SU-DHL-6 (cell line): ENCODE measurements around the gene XIRP1.

Experiments used
- H2AFZ ChIP-seq: fragments of 200-600 bp; sonication (generic); 2 replicates; pipeline ENCODE4 v1.6.1; 2014; ENCODE audit warnings: low read depth, mild to moderate bottlenecking, moderate library complexity, mixed read lengths, antibody characterized with exemption, low read length; ENCODE audit not compliant: severe bottlenecking
- H3F3A ChIP-seq: fragments of 200-600 bp; shearing (Covaris generic); 2 replicates; pipeline ENCODE4 v1.6.0; 2016; ENCODE audit warnings: antibody characterized with exemption, mild to moderate bottlenecking; ENCODE audit not compliant: insufficient read depth
- H3K27ac ChIP-seq: fragments of 200-600 bp; sonication (generic); 2 replicates; pipeline ENCODE4 v1.5.1; 2016; ENCODE audit warnings: low read depth, mild to moderate bottlenecking, low read length, moderate library complexity, mixed read lengths
- H3K27me3 ChIP-seq: fragments of 200-600 bp; sonication (generic), shearing (Covaris generic); 2 replicates; pipeline ENCODE4 v1.6.0; 2014; ENCODE audit warnings: mild to moderate bottlenecking, low read length
- H3K36me3 ChIP-seq: fragments of 200-600 bp; sonication (generic); 2 replicates; pipeline ENCODE4 v1.6.1; 2014; ENCODE audit warnings: mild to moderate bottlenecking, low read length, mixed read lengths
- H3K4me2 ChIP-seq: fragments of 300-600, 200-600 bp; shearing (Covaris generic), sonication (generic); 2 replicates; pipeline ENCODE4 v1.6.0; 2014; ENCODE audit warnings: low read length, low read depth, mild to moderate bottlenecking; ENCODE audit not compliant: poor library complexity, severe bottlenecking
- H3K4me3 ChIP-seq: fragments of 200-600 bp; sonication (generic); 2 replicates; pipeline ENCODE4 v1.5.1; 2014; ENCODE audit warnings: antibody characterized with exemption, low read length, mild to moderate bottlenecking, mixed read lengths; ENCODE audit not compliant: insufficient read depth, poor library complexity, severe bottlenecking
- H3K79me2 ChIP-seq: fragments of 200-600 bp; sonication (generic); 2 replicates; pipeline ENCODE4 v1.6.1; 2014; ENCODE audit warnings: mild to moderate bottlenecking, low read length, moderate library complexity; ENCODE audit not compliant: insufficient read depth
- H3K9ac ChIP-seq: fragments of 200-600 bp; sonication (generic); 2 replicates; pipeline ENCODE4 v1.7.0; 2014; ENCODE audit warnings: mild to moderate bottlenecking, low read length
- H3K9me2 ChIP-seq: fragments of 200-600 bp; sonication (generic); replicated peaks from 2 replicates; pipeline ENCODE4 v1.6.1; 2014; ENCODE audit warnings: low read length; ENCODE audit not compliant: insufficient read depth
- H3K9me3 ChIP-seq: fragments of 200-600 bp; sonication (generic); 2 replicates; pipeline ENCODE4 v1.6.1; 2014; ENCODE audit warnings: low read length, mixed read lengths; ENCODE audit not compliant: insufficient read depth
- H4K20me1 ChIP-seq: fragments of 200-600 bp; sonication (generic); 2 replicates; pipeline ENCODE4 v1.6.1; 2014; ENCODE audit warnings: low read depth, mild to moderate bottlenecking, antibody characterized with exemption, low read length, moderate library complexity, mixed read lengths
- EZH2phosphoT487 ChIP-seq: fragments of 200-600 bp; sonication (generic), shearing (Covaris generic); conservative IDR thresholded peaks from 2 replicates; pipeline ENCODE4 v1.6.1; 2018; ENCODE audit warnings: mild to moderate bottlenecking, antibody characterized with exemption, low read length, moderate library complexity, mixed read lengths
- TF ChIP-seq, protein P1 (sequence below): fragments of 200-600 bp; sonication (generic); IDR thresholded peaks from one replicate; pipeline ENCODE4 v1.5.1; 2017; ENCODE audit warnings: antibody characterized with exemption, mild to moderate bottlenecking, low read length, moderate library complexity; ENCODE audit not compliant: insufficient read depth, poor library complexity, severe bottlenecking

Gene XIRP1

DNA sequence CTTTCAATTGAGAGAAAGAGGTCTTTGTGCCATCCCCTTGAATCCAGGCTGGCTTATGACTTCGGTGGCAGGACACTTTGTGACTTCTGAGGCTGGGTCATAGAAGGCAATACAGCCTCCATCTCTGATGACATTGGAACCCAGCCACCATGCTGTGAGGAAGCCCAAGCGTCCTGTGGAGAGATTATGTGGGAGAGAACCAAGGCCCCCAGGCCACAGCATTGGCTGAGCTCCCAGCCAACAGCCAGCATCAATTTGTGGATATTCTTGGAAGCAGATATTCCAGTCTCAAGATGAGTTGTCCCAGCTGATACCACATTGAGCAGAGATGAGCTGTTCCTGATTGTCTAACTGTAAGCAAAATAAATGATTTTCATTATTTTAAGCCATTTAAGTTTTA is 12.7 kb upstream of the XIRP1 start:
- no peak overlapping the region for H3K9ac ChIP-seq
- no peaks in the 10 kb centered on the region for H3F3A ChIP-seq
- no peaks in the 10 kb centered on the region for H3K36me3 ChIP-seq
- no peaks in the 10 kb centered on the region for H3K79me2 ChIP-seq
- no peak overlapping the region for H3K4me2 ChIP-seq
- no peak overlapping the region for H2AFZ ChIP-seq
- no peaks in the 10 kb centered on the region for H3K27me3 ChIP-seq
- TF ChIP-seq, protein P1, sequence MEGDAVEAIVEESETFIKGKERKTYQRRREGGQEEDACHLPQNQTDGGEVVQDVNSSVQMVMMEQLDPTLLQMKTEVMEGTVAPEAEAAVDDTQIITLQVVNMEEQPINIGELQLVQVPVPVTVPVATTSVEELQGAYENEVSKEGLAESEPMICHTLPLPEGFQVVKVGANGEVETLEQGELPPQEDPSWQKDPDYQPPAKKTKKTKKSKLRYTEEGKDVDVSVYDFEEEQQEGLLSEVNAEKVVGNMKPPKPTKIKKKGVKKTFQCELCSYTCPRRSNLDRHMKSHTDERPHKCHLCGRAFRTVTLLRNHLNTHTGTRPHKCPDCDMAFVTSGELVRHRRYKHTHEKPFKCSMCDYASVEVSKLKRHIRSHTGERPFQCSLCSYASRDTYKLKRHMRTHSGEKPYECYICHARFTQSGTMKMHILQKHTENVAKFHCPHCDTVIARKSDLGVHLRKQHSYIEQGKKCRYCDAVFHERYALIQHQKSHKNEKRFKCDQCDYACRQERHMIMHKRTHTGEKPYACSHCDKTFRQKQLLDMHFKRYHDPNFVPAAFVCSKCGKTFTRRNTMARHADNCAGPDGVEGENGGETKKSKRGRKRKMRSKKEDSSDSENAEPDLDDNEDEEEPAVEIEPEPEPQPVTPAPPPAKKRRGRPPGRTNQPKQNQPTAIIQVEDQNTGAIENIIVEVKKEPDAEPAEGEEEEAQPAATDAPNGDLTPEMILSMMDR: no peak
- no peak for TF ChIP-seq EZH2phosphoT487
- no peak overlapping the region for H3K27ac ChIP-seq
- no peaks in the 10 kb centered on the region for H4K20me1 ChIP-seq
- no peak overlapping the region for H3K4me3 ChIP-seq
- no peaks in the 10 kb centered on the region for H3K9me2 ChIP-seq
- H3K9me3 ChIP-seq: no peaks in the 10 kb centered on the region

DNA sequence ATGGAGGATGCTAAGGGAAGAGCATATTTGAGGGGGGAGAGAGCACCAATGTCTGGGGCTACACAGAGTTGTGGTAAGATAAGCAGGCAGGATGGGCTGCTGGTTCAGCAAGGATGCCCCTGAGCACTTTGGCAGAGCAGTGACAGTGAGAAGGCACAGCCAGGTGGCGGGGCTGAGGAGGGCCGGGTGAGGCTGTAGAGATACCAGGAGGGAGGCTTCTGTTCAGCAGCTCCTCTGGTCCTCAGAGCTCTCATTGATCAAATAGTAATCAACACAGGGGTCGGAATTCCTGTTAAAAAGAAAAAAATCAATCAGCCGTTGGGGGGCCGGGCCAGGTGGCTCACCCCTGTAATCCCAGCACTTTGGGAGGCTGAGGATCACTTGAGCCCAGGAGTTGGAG is 11.5 kb upstream of the XIRP1 start:
- H3K4me2 ChIP-seq: no peak overlapping the region
- H2AFZ ChIP-seq: no peak overlapping the region
- no peaks in the 10 kb centered on the region for H4K20me1 ChIP-seq
- no peak for TF ChIP-seq EZH2phosphoT487
- TF ChIP-seq, protein P1: no peak
- H3K9me3 ChIP-seq: no peaks in the 10 kb centered on the region
- no peaks in the 10 kb centered on the region for H3F3A ChIP-seq
- no peaks in the 10 kb centered on the region for H3K79me2 ChIP-seq
- H3K9ac ChIP-seq: no peak overlapping the region
- H3K27me3 ChIP-seq: no peaks in the 10 kb centered on the region
- H3K9me2 ChIP-seq: no peaks in the 10 kb centered on the region
- H3K27ac ChIP-seq: no peak overlapping the region
- H3K4me3 ChIP-seq: no peak overlapping the region
- no peaks in the 10 kb centered on the region for H3K36me3 ChIP-seq

DNA sequence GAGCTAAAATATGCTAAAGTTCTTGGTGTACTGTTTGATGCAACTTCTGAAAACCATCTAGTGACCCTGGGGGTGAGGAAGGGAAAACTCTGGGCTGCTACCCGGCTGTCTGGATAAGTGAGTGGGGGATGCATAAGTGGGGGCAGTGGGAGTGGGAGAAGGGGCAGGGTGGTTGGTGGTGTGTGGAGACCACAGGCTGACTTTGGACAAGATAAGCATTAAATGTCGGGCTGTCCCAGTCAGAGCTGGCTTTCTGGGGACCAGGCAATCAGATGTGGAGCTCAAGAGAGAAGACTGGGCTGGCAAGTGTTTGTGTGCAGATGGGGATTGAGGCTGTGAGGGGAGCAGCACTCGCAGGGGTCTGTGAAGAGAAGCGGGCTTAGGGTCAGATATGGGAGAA is 11.0 kb upstream of the XIRP1 start:
- TF ChIP-seq, protein P1: no peak
- TF ChIP-seq EZH2phosphoT487: no peak
- H3K9ac ChIP-seq: no peak overlapping the region
- H3K4me3 ChIP-seq: no peak overlapping the region
- no peak overlapping the region for H3K27ac ChIP-seq
- no peaks in the 10 kb centered on the region for H3K9me2 ChIP-seq
- no peak overlapping the region for H3K4me2 ChIP-seq
- no peak overlapping the region for H2AFZ ChIP-seq
- H3K36me3 ChIP-seq: no peaks in the 10 kb centered on the region
- H3F3A ChIP-seq: no peaks in the 10 kb centered on the region
- H3K9me3 ChIP-seq: no peaks in the 10 kb centered on the region
- no peaks in the 10 kb centered on the region for H3K79me2 ChIP-seq
- no peaks in the 10 kb centered on the region for H3K27me3 ChIP-seq
- H4K20me1 ChIP-seq: no peaks in the 10 kb centered on the region

DNA sequence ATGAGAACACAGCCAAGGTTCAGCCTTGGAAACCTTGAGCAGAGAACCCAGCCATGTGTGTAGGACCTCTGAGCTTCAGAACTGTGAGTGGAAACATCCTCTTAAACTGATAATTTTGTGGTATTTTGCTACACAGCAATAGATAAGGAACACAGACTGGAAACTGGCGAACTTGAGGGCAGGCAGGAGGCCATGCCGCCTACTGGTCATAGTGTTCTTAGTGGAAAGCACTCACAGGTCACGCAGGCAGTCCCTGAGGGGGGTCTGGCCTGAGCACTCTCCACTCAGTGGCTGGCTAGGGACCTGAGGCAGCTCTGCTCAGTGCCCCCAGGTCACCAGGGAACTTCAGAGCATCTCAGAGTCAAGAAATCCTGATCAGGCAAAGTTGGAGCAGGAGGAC is 9.7 kb upstream of the XIRP1 start:
- no peaks in the 10 kb centered on the region for H3K36me3 ChIP-seq
- no peaks in the 10 kb centered on the region for H3K27me3 ChIP-seq
- H3K9ac ChIP-seq: no peak overlapping the region
- no peak overlapping the region for H2AFZ ChIP-seq
- no peaks in the 10 kb centered on the region for H3K79me2 ChIP-seq
- H3K9me3 ChIP-seq: no peaks in the 10 kb centered on the region
- TF ChIP-seq, protein P1: no peak
- no peak for TF ChIP-seq EZH2phosphoT487
- no peaks in the 10 kb centered on the region for H3K9me2 ChIP-seq
- H3K4me3 ChIP-seq: no peak overlapping the region
- H3K27ac ChIP-seq: no peak overlapping the region
- no peaks in the 10 kb centered on the region for H4K20me1 ChIP-seq
- H3F3A ChIP-seq: no peaks in the 10 kb centered on the region
- H3K4me2 ChIP-seq: no peak overlapping the region
